ENCODE results near the gene FHIP2A.

FHIP2A gene

GRCh38 chr10:114857922-114858629 lies 36.5 kb downstream of the FHIP2A start:
- no peak for DNase-seq

DNA sequence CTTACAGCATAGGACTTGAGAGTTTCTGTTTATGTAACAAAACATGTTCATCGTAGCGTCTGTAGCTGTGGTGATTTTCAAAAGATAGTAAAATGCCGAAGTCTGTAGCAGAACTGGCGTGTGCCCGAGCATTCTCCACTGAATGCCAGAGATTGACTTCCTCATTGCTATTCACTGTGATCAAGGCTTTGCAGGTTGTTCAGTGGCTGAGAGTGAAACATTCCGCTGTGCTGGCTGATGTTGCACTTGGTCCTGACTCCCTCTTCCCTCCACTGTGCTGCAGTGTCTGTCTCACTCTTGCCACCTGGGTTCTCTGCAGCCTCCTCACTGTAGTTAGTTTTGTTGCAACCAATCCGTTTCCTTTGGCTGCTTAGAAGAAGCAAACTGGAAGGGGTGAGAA lies 37.6 kb downstream of the FHIP2A start:
- no peak for DNase-seq

DNA sequence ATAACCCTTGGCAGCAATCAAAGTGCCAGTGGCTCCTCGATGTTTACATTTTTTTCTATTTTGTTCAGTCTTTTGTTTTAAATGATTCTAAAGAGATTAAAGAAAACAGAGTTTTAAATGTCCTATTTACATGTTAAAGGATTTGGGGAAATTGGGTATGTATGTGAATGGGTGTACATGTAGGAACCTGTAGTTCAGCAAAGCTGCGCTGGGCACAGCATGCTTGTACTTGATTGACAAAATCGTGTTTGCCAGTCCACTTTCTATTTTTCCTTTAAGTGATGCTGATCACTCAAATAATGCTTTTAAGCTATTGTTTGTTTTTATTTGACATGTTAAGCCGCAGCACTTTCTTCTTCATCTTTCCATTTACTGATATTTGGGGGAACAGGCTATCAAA lies 40.9 kb downstream of the FHIP2A start:
- DNase-seq, result no peak

DNA sequence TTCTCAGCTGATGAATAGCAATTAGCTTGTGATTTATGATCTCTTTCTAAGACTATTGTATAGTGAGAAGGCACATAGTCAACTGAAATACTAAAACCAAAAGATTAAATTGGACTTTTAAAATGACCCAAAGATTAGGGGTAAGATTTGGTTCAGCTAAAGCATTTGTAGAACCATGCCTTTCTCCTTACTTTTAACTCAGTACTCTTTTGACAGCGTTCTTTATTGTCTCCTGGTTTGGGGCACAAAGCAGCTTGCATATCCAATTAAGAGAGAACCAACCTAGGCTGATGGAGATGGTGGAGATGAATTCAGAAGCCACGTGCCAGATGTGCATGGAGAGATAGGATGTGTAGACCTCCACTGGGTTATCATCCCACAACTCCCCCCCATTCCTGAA lies 45.8 kb downstream of the FHIP2A start:
- DNase-seq, result no peak

- DNase-seq, result no peak
These were observed 47.4 kb downstream of the FHIP2A start for GRCh38 chr10:114868870-114869519.

- no peak for DNase-seq
These were observed 47.9 kb downstream of the FHIP2A start for GRCh38 chr10:114869520-114869892.

DNA sequence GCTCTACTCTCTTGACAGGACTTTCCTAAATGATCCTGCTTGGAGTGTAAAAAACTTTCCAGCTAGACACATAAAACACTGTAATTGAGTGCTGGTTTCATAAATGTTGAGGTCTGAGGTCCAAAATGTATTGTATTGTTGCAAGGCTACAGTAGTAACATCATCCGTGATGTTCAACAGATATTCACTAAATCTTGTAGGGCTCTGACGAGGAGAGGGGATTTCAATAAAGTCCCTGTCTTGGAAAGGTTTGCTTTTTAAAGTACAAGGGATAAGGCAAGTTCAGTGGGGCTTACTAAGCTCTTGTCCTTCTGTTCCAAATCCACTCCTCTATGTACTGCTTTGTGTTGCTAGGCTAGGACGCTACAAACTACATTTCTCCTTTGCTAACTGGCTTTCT lies 48.9 kb downstream of the FHIP2A start:
- no peak for DNase-seq

DNA sequence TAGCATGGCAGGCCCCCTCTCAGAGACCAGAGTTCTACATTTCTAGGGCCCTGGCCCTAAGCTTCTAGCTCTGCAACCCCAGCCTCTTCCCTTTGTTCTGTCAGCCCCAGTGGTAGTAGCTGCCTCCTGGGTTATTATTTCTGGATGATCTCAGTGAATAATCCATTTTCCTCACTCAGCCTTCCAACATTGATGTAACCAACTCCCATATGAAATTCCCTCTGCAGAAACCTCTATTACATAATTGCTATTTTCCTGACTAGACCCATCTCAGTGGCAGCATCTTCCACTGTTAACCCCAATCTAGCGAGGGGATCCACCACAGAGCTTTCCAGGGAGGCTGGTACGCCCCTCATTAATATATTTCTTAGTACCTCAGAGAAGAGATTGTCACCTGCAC lies 49.8 kb downstream of the FHIP2A start:
- DNase-seq, result no peak
